HG02642 (cell line): ENCODE results near the gene KRTAP4-5.
"Not testable (repeated sequence)": the region's sequence is repeated elsewhere in the genome, so short reads cannot be mapped to it uniquely, and the experiment has no call there.

Source experiments
- ATAC-seq: cut with Tn5 transposase; IDR thresholded peaks from one replicate; pipeline ENCODE4 v1.9.1; 2021; ENCODE audit warnings: mild to moderate bottlenecking; ENCODE audit not compliant: unreplicated experiment, poor library complexity

KRTAP4-5 gene

DNA sequence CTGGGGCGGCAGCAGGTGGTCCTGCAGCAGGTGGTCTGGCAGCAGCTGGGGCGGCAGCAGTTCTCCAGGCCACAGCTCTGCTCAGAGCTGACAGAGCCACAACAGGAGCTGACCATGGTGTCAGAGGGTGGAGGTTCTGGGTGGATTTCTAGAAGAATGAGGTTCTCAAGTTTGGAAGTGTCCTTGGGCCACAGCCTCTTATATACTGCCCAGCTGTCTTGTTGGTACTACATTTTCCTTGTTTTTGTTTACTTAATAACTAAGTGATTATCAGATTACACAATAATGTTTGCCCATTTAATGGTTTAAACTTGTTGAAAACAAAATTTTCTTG, at the start of gene KRTAP4-5:
TSS of gene KRTAP4-5 (minus strand) at position 174 of the 334 bp plus-strand sequence. CDS start at position 116, 58 bp downstream.
- no peak for ATAC-seq

DNA sequence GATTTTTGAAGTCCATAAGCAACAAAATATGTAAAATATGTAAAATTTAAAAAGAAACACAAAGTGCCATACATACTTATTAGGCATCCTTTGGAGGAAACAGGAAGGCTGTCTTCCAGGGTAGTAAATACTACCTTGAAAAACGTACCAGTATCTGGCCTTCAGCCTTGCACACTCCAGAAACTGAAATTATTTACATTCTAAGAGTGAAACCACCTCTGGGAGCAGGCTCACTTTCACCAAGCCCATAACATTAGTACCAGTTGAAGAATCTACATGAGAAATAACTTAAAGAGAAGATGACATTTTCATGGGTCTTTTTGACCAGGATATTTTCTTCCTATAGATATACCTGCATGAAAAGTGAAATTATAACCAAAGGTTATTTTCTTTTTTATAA, 46.4 kb upstream of the KRTAP4-5 start:
- no peak for ATAC-seq

DNA sequence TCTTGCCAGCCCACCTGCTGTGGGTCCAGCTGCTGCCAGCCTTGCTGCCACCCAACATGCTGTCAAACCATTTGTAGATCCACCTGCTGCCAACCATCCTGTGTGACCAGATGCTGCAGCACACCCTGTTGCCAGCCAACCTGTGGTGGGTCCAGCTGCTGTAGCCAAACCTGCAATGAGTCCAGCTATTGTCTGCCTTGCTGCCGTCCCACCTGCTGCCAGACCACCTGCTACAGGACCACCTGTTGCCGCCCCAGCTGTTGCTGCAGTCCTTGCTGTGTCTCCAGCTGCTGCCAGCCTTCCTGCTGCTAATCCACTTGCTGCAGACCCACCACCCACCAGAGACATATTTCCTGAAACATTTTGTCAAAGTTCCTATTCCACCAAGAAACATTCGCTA, 40.7 kb upstream of the KRTAP4-5 start:
- ATAC-seq = no peak

DNA sequence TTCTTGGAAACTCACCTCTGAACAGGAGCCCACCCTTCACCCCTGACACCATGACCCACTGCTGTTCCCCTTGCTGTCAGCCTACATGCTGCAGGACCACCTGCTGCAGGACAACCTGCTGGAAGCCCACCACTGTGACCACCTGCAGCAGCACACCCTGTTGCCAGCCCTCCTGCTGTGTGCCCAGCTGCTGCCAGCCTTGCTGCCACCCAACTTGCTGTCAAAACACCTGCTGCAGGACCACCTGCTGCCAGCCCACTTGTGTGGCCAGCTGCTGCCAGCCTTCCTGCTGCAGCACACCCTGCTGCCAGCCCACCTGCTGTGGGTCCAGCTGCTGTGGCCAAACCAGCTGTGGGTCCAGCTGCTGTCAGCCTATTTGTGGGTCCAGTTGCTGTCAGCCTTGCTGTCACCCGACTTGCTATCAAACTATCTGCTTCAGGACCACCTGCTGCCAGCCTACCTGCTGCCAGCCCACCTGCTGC, 40.3 kb upstream of the KRTAP4-5 start, which contains the start of gene KRTAP9-1:
TSS of gene KRTAP9-1 (plus strand) at position 51 of the 482 bp plus-strand sequence. CDS start at position 51, 0 bp downstream.
- not testable (repeated sequence) for ATAC-seq

DNA sequence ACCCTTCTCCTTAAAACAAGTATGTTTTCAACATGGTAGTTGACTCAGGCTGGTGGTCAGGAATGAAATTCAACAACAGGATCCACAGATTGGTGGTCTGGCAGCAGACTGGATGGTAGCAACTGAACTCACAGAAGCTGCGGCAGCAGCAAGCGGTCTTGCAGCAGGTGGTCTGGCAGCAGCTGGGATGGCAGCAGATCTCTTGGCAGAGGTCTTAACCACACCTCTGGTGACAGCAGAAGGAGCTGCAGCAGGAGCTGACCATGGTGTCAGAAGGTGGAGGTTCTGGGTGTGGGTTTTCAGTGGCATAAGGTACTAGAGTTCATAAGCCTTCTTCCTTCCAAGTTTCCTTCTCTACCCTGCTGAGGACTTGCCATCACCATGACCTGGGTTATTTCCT, 37.2 kb upstream of the KRTAP4-5 start:
- ATAC-seq = no peak

DNA sequence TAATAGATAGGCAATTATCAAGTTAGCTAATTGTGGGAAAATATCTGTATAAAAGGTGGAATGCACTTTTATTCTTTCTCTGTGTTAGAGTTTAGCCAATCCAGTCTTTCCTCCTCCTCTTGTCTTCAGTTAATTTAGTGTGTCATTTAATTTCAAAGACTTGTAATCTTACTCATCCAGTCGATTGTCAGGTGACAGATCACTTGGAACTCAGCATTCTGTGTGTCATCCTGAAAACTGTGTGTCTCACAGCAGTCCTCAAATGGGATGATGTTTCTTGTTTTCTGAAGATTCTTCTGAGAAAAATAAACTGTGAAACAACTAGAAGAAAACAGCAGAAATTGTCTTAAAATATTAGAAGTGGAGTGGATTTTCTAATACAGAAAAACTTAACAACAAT, 35.4 kb upstream of the KRTAP4-5 start:
- no peak for ATAC-seq

DNA sequence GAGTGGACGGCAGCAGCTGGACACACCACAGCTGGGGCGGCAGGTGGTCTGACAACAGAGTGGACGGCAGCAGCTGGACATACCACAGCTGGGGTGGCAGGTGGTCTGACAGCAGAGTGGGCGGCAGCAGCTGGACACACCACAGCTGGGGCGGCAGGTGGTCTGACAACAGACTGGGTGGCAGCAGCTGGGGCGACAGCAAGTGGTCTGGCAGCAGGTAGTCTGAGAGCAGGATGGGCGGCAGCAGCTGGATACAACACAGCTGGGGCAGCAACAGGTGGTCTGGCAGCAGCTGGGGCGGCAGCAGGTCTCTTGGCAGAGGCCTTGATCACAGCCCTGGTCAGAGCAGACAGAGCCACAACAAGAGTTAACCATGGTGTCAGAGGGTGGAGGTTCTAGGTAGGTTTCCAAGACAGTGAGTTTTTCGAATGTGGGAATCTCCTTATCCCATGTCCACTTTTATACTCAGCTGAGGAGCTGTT, 34.9 kb upstream of the KRTAP4-5 start, which contains the start of gene KRTAP4-1:
TSS of gene KRTAP4-1 (minus strand) at position 432 of the 482 bp plus-strand sequence. CDS start at position 375, 57 bp downstream.
- ATAC-seq = no peak

DNA sequence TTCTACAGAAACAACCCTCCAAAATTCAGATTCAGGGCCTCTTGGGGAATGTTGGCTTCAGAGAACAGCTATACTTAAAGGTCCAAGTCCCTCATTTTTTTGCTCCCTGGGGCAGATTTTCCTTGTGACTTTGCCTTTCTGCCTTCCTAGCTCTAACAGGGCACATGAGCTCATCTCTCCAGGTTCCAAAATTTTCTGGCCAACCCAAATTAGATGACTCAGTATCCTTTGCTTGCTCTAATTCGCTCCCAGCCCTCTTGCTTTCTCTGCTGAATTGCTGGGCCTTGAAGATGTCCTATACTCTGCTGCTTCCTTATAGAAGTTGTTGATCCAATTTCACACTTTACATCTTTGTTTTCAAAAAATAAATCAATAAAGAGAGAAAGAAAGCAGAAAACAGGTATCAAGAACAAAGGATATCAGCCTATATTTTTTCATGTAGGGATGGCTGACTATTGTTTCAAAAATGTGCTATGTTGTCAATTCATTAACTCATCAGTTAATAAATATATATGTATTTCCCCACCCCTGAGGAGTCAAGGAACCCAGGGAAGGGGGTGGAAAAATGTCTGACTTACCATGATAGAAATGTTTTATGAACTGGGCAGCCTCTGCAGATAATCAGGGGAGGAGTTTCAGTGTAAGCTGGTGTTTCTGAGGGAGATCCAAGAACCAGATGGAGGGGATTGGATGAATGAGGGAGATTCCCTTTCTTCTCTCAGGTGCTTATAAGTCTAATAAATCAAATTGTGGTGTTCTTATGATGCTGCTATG, 29.4 kb upstream of the KRTAP4-5 start:
- ATAC-seq = no peak

DNA sequence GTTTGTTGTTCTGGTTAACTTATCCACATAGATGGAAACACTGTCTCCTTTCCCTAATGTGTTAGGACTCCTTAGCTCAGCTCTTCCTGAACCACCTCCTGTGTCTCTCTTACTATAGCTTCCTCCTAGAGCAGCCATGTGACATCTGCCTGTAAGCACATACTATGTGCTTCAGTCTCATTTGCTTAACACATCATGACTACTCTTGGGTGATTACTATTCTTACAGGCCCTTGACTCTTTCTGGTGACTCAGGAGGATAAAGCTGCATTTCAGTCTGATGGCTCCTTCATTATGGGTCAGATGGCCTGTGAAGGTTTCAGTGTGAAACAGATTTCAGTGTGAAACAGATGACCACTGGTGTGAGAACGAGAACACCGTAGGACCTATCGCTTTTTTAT, 28.7 kb upstream of the KRTAP4-5 start:
- no peak for ATAC-seq

DNA sequence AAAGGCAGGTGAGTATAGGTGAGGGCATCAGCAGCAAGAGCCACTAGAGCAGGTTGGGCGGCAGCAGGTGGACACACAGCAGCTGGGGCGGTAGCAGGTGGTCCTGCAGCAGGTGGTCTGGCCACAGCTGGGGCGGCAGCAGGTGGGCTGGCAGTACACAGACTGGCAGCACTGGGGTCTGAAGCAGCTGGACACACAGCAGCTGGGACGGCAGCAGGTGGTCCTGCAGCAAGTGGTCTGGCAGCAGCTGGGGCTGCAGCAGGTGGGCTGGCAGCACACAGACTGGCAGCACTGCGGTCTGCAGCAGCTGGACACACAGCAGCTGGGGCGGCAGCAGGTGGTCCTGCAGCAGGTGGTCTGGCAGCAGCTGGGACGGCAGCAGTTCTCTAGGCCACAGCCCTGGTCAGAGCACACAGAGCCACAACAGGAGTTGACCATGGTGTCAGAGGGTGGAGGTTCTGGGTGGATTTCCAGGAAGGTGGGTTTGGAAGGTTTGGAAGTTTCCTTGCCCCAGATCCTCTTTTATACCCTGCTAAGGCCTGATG, 28.2 kb upstream of the KRTAP4-5 start, which contains the start of gene KRTAP4-2:
TSS of gene KRTAP4-2 (minus strand) at position 495 of the 545 bp plus-strand sequence. CDS start at position 438, 57 bp downstream.
- ATAC-seq = no peak

DNA sequence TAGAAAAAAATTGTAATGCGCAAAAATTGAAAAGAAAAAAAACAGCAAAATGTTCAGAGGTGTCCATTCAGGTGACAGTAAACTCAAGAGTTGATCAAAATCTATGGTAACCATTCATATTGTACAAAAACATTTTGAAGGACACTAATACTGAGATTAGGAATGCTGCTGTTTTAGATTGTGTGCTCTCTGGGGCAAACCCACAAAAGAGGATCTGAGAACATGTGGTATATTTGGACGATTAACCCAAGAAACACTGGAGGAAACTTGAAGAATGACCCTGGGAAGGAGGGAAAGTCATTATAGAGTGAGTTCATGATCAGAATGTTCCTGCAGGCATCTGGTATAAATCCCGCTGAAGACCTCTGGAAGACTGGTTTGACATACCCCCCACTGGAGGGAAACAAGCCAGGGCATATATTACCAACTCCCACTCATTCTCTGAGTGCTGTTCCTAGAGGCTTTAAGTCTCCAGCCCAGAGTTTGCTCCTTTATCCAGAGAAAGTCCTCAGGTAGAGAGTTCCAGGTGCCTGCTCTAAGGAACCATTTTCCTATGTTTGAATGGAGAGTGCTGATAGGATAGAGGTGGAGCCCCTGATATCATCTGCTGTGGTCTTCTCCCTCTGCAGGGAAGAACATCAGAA, 27.2 kb upstream of the KRTAP4-5 start:
- ATAC-seq = no peak

DNA sequence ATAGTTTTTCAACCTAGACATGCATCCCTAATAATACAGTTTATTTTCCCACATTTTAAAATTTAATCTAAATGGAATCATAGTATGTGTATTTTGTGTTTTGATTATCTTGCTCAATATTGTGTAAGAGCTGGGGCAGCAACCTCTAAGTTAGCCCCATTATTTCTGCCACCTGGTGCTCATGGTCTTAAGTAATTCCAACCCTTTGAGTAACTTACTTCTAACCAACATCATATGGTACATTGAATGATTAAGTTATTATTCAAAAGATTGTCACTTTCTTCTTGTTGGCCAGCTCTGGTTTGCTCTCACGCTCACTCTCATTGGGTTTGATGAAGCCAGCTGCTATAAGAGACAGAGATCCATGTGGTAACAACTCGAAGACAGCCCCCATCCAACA, 22.3 kb upstream of the KRTAP4-5 start:
- ATAC-seq = no peak

DNA sequence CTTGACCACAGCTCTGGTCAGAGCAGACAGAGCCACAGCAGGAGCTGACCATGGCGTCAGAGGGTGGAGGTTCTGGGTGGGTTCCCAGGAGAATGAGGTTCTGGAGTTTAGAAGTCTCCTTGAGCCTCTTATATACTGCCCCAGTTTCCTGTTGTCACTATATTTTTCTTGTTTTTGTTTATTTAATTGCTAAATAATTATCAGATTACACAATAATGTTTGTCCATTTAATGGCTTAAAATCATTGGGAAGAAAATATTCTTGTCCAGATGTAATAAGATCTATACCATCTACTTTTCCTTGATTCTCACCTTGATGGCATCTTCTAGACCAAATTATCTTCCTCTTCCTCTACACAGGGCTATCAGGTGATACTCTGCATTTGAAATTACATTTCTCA, 18.5 kb upstream of the KRTAP4-5 start, which contains the start of gene KRTAP4-3:
TSS of gene KRTAP4-3 (minus strand) at position 101 of the 400 bp plus-strand sequence. CDS start at position 52, 49 bp downstream.
- no peak for ATAC-seq

DNA sequence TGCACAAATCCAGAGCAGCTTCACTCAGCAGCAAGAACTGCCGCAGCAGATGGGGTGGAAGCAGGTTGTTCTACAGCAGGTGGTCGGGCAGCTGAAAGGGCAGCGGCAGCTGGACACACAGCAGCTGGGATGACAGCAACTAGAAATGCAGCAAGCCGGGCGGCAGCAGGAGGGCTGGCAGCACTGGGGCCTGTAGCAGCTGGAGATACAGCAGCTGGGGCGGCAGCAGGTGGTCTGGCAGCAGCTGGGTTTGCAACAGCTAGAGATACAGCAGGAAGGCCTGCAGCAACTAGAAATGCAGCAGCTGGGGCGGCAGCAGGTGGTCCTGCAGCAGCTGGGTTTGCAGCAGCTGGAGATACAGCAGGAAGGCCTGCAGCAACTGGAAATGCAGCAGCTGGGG, 17.9 kb upstream of the KRTAP4-5 start:
- no peak for ATAC-seq

DNA sequence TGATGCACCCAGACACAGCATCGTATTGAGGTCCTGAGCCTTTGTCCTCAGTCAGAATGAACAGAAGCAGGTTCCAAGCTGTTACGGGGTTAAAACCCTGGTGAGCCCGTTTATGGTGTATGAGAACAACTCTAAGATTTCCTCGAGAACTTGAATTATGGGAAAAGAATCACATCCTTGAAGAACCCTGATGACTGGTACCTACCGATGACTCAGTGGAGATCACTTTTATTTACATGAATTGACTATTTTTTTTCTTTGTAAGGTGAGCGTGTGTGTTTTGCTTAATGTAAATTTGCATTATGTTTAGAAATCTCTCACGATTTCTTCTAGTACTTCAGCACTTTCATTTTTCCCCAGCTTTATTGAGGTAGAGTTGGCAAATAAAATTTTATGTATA, 14.2 kb upstream of the KRTAP4-5 start:
- ATAC-seq = no peak

DNA sequence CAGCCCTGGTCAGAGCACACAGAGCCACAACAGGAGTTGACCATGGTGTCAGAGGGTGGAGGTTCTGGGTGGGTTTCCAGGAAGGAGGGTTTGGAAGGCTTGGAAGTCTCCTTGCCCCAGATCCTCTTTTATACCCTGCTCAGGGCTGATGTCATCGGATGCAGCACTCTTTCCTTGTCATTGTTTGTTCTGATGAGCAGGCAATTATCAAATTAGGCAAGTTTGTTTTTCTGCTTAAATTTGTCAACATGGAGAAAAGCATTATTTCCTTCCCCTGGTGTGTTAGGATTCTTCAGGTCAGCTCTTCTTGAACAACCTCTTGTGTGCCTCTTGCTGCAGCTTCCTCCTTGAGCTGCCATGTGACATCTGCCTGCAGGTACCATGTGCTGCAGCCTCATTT, 11.0 kb upstream of the KRTAP4-5 start, which contains the start of gene KRTAP4-4:
TSS of gene KRTAP4-4 (minus strand) at position 101 of the 400 bp plus-strand sequence. CDS start at position 44, 57 bp downstream.
- ATAC-seq = no peak

DNA sequence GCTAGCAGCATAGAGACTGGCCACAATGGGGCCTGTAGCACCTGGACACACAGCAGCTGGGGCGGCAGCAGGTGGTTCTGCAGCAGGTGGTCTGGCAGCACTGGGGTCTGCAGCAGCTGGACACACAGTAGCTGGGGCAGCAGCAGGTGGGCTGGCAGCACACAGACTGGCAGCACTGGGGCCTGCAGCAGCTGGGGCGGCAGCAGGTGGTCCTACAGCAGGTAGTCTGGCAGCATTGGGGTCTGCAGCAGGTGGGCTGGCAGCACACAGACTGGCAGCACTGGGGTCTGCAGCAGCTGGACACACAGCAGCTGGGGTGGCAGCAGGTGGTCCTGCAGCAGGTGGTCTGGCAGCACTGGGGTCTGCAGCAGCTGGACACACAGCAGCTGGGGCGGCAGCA, 10.6 kb upstream of the KRTAP4-5 start:
- ATAC-seq = not testable (repeated sequence)

DNA sequence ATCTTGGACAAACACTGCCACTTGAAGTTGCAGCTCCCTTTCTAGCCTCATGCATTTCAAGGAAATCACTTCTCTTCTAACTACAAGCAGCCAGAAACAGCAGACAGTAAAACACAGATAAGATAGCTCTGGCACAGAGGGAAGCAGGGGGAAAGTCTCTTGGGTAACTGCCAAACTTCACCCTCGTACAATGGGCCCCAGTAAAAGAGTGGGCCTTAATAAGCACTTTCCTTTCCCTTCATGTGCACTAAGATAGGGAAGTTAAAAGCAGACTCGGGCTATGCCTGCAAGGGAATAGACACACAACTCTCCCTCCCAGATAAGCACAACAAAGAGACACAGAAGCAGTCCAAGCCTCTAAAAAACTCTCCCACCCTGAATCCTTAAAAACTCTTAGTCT, 4.2 kb upstream of the KRTAP4-5 start:
- no peak for ATAC-seq

DNA sequence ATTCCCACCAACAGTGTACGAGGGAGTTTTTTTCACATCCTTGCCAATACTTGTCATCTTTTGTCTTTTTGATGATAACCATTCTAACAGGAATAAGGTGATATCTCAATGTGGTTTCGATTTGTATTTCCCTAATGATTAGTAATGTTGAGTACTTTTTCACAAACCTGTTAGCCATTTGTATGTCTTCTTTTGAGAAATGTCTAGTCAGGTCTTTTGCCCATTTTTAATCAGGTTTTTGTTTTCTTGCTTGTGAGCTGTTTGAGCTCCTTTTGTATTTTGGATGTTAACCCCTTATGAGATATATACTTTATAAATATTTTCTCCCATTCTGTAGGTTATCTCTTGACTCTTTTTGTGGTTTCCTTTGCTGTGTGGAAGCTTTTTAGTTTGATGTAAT, 1.9 kb upstream of the KRTAP4-5 start:
- no peak for ATAC-seq

DNA sequence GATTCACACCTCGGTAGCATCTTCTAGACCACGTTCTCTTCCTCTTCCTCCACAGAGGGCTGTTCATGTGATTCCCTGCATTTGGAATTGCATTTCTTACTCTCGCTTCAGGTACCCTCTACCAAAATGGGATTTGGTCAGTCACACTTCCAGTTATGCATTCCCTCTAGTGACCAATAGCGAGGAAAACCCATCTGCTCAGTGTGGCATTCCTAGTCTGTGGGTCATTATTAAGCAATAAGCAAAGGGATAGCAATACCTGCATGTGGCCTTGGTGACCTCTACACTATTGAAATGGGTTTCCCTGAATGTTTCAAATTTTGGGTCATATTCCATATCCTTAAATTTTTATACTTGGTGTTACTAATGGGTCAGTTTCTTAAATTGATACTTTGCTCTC, 401 bp upstream of the KRTAP4-5 start:
- ATAC-seq = no peak
